Progenitor cell of endocrine pancreas (in vitro differentiated cells): ENCODE data around the gene KLHDC10. TPM values are rescaled to one million over a fixed set of nuclear protein-coding genes. Genes with fewer than 3 reads are reported as not detected.
"Not testable (repeated sequence)": the region's sequence is repeated elsewhere in the genome, so short reads cannot be mapped to it uniquely, and the experiment has no call there.

Source experiments
- DNase-seq: peaks from one replicate; pipeline ENCODE4 v3.0.0; 2021; ENCODE audit warnings: low spot score; ENCODE audit not compliant: unreplicated experiment
- H3K27ac Mint-ChIP-seq: 2 replicates; pipeline ENCODE4 v1.8.0; 2021; ENCODE audit warnings: mild to moderate bottlenecking, moderate library complexity, mixed read lengths
- H3K27me3 Mint-ChIP-seq: 2 replicates; pipeline ENCODE4 v1.8.0; 2021; ENCODE audit warnings: mixed read lengths
- H3K36me3 Mint-ChIP-seq: 2 replicates; pipeline ENCODE4 v1.8.0; 2022; ENCODE audit warnings: mixed read lengths; ENCODE audit not compliant: insufficient read depth
- H3K4me1 Mint-ChIP-seq: 2 replicates; pipeline ENCODE4 v1.8.0; 2021; ENCODE audit warnings: low read depth, mixed read lengths
- H3K4me3 Mint-ChIP-seq: 2 replicates; pipeline ENCODE4 v1.8.0; 2021; ENCODE audit warnings: low read depth, mild to moderate bottlenecking, moderate library complexity, mixed read lengths
- H3K9me3 Mint-ChIP-seq: 2 replicates; pipeline ENCODE4 v1.8.0; 2021; ENCODE audit warnings: low read depth, mixed read lengths
- total RNA-seq: library from RNA; stranded (reverse); gene quantifications from 2 replicates; pipeline ENCODE4 v1.2.1, GENCODE V29; 2021
- TF ChIP-seq, protein P1 (sequence below): fragments of 200-600 bp; sonication (generic); IDR thresholded peaks from one replicate; pipeline ENCODE4 v1.5.0; 2021; ENCODE audit warnings: antibody characterized with exemption, mild to moderate bottlenecking; ENCODE audit not compliant: unreplicated experiment

Gene KLHDC10
- total RNA-seq, 1 donor from 2014 or later = 50.1 TPM

DNA sequence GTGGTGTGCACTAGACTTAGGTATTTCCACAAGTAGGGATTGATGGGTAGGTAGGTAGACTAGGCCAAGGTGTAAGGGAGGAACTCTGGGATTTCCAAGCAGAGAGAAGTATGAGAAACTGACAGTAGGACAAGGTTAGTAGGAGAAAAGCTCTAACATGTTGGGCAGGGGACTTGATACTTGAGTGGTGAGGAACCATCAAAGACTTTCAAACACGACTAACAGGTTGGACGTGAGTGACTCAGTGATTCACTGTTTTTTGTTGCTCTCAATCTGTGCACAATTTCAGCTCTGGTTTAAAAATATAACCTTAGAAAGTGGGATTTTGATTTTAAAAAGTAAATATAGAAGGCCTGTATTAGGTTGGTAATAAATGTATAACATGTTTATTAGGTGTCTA lies 44.4 kb downstream of the KLHDC10 start:
- peaks cover 18% of the 10 kb centered on the region for H3K36me3 Mint-ChIP-seq
- peaks cover 6% of the 10 kb centered on the region for H3K9me3 Mint-ChIP-seq
- H3K27me3 Mint-ChIP-seq = no peaks in the 10 kb centered on the region
- no peak for DNase-seq
- H3K27ac Mint-ChIP-seq = peak overlapping the region; percentile 38
- TF ChIP-seq, protein P1, sequence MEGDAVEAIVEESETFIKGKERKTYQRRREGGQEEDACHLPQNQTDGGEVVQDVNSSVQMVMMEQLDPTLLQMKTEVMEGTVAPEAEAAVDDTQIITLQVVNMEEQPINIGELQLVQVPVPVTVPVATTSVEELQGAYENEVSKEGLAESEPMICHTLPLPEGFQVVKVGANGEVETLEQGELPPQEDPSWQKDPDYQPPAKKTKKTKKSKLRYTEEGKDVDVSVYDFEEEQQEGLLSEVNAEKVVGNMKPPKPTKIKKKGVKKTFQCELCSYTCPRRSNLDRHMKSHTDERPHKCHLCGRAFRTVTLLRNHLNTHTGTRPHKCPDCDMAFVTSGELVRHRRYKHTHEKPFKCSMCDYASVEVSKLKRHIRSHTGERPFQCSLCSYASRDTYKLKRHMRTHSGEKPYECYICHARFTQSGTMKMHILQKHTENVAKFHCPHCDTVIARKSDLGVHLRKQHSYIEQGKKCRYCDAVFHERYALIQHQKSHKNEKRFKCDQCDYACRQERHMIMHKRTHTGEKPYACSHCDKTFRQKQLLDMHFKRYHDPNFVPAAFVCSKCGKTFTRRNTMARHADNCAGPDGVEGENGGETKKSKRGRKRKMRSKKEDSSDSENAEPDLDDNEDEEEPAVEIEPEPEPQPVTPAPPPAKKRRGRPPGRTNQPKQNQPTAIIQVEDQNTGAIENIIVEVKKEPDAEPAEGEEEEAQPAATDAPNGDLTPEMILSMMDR = no peak
- no peak overlapping the region for H3K4me3 Mint-ChIP-seq
- H3K4me1 Mint-ChIP-seq = peaks cover 25% of the 10 kb centered on the region

DNA sequence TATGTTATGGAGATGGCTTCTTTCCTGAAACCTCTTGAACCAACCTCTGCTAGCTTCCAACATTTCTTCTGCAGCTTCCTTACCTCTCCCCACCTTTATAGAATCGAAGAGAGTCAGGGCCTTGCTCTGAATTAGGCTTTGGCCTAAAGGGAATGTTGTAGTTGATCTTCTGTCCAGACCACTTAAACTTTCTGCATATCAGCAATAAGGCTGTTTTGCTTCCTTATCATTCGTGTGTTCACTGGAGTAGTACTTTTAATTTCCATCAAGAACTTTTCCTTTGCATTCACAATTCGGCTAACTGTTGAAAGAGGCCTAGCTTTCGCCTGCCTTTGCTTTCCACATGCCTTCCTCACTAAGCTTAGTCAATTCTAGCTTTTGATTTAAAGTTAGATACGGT lies 48.0 kb downstream of the KLHDC10 start:
- Mint-ChIP-seq H3K4me3 (no peak overlapping the region), H3K4me1 (peaks cover 15% of the 10 kb centered on the region), H3K9me3 (no peaks in the 10 kb centered on the region), H3K27ac (no peak overlapping the region), H3K36me3 (peaks cover 25% of the 10 kb centered on the region), H3K27me3 (no peaks in the 10 kb centered on the region)
- TF ChIP-seq, protein P1 = no peak
- no peak for DNase-seq

DNA sequence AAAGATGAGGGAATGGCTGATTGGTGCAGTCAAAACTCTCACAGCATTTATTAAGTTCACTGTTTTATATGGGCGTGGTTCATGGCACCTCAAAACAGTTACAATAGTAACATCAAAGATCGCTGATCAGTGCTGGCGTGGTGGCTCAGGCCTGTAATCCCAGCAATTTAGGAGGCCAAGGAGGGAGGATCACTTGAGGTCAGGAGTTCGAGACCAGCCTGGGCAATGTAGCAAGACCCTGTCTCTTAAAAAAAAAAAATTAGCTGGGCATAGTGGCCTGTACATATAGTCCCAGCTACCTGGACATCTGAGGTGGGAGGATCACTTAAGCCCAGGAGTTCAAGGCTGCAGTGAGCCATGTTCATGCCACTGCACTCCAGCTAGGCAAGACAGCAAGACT lies 48.5 kb downstream of the KLHDC10 start:
- no peaks in the 10 kb centered on the region for H3K9me3 Mint-ChIP-seq
- H3K27me3 Mint-ChIP-seq = no peaks in the 10 kb centered on the region
- H3K4me1 Mint-ChIP-seq = peaks cover 10% of the 10 kb centered on the region
- H3K27ac Mint-ChIP-seq = no peak overlapping the region
- no peak for DNase-seq
- TF ChIP-seq, protein P1 = no peak
- no peak overlapping the region for H3K4me3 Mint-ChIP-seq
- H3K36me3 Mint-ChIP-seq = peaks cover 27% of the 10 kb centered on the region

DNA sequence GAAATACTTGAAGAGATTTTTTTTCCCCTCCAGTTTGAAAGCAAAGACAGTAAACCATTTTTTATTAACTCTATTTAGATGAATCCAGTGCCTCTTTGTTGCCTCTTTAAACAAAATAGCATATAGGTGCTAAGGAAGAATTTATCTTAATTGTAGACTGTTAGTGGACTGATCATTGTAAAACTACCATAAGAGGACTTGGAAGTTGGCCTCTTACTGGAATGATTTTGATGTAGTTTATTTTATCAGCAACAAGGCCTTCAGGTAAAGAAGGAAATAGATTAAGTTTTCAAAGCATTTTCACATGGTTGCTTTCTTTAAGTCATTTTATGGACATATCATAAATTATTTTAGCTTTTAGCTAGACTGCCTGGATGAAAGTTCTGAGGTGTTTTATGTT lies 53.2 kb downstream of the KLHDC10 start:
- no peak overlapping the region for H3K4me3 Mint-ChIP-seq
- TF ChIP-seq, protein P1 = no peak
- no peaks in the 10 kb centered on the region for H3K9me3 Mint-ChIP-seq
- peaks cover 30% of the 10 kb centered on the region for H3K36me3 Mint-ChIP-seq
- no peak overlapping the region for H3K27ac Mint-ChIP-seq
- no peaks in the 10 kb centered on the region for H3K27me3 Mint-ChIP-seq
- no peak for DNase-seq
- no peaks in the 10 kb centered on the region for H3K4me1 Mint-ChIP-seq

DNA sequence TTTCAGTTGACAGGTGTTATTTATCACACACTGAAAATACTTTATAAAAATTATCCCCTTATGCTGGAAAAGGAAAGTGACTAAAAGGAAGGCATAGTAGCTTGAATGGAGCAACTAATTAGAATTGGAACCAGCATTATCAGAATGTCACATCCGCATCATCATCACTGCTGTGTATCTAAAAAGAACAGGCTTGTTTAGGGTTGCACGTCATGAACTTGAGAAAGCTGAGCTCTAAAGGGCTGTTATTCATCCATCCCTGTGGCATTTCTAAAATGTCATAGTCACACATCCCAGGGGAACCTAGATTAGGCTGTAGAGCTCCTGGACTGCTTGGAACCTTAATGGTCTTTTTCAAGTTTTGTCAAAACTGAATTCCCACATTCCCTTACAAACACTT lies 54.4 kb downstream of the KLHDC10 start:
- no peaks in the 10 kb centered on the region for H3K27me3 Mint-ChIP-seq
- no peaks in the 10 kb centered on the region for H3K4me1 Mint-ChIP-seq
- H3K4me3 Mint-ChIP-seq = no peak overlapping the region
- peaks cover 34% of the 10 kb centered on the region for H3K36me3 Mint-ChIP-seq
- H3K27ac Mint-ChIP-seq = no peak overlapping the region
- H3K9me3 Mint-ChIP-seq = no peaks in the 10 kb centered on the region
- TF ChIP-seq, protein P1 = no peak
- DNase-seq = no peak

DNA sequence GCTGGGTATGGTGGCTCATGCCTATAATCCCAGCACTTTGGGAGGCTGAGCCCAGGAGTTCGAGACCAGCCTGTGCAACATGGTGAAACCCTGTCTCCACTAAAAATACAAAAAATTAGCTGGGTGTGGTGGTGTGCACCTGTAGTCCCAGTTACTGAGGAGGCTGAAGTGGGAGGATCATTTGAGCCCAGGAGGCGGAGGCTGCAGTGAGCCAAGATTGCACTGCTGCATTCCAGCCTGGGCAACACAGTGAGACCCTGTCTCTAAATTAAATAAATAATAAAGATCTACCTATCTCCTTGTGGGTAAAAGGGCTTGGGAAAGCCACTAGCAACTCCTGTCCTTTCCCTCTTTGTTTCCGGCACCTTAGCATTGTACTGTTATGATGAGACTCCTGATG lies 56.5 kb downstream of the KLHDC10 start:
- not testable (repeated sequence) for H3K4me1 Mint-ChIP-seq, H3K27me3 Mint-ChIP-seq, DNase-seq, H3K27ac Mint-ChIP-seq, H3K4me3 Mint-ChIP-seq, H3K9me3 Mint-ChIP-seq
- H3K36me3 Mint-ChIP-seq = peaks cover 42% of the 10 kb centered on the region
